ENCODE data around the gene BCL10. TPM values are rescaled to one million over a fixed set of nuclear protein-coding genes. Genes with fewer than 3 reads are reported as not detected.

Gene BCL10
- total RNA-seq, 1 experiment from 2014 or later: 33.8 TPM

GRCh38 chr1:85259912-85260274 is 16.5 kb downstream of the BCL10 start:
- RAD21 ChIA-PET (ENCODE audit: low non-redundant PET in 1 of 2, low total read pairs in 2 of 2, uncharacterized antibody in 2 of 2, unreplicated experiment in 2 of 2): interaction anchor here (1.7 to 2.0 kb wide), 2 partner anchors 16 to 315 kb away, joined by 6 to 8 read pairs (median 6); partner anchors contain the start of gene BCL10 (in 1 of the 2)
- peaks cover 8% of the 10 kb centered on the region; the same call in 1 of the 2 replicates for H4K20me1 ChIP-seq (ENCODE audit: insufficient read depth)
- H3K9me3 ChIP-seq (ENCODE audit: control insufficient read depth in 1 of 2, insufficient read depth in 1 of 2, low read depth in 1 of 2, low read length in 2 of 2): peaks cover 0 to 6% of the 10 kb centered on the region in 2 experiments; a peak in 1 of 4 replicates
- no peak for ATAC-seq
- H3K79me2 ChIP-seq (ENCODE audit: insufficient read depth, low read length): peaks cover 44% of the 10 kb centered on the region
- peaks cover 21% of the 10 kb centered on the region in 2 experiments; a peak in 3 of 4 replicates for H3K36me3 ChIP-seq (ENCODE audit: control insufficient read depth in 1 of 2, insufficient read depth in 2 of 2, low read length in 2 of 2)
- TF ChIP-seq EZH2 (IDR thresholded peaks at IDR 0.05) (no peak), ZBTB33 (IDR thresholded peaks at IDR 0.05; ENCODE audit: extremely low read depth, insufficient replicate concordance, low read length) (no peak), SRF (IDR thresholded peaks at IDR 0.05; ENCODE audit: low read depth) (no peak), RAD21 (IDR thresholded peaks at IDR 0.05; ENCODE audit: low read depth) (no peak), CBX3 (IDR thresholded peaks at IDR 0.05; ENCODE audit: low read depth) (no peak), SP1 (IDR thresholded peaks at IDR 0.05; ENCODE audit: low read depth) (no peak), REST (IDR thresholded peaks at IDR 0.05; ENCODE audit: low read depth) (no peak), EZH2phosphoT487 (IDR thresholded peaks at IDR 0.05; ENCODE audit: borderline replicate concordance) (no peak), ZNF274 (IDR thresholded peaks at IDR 0.05; ENCODE audit: low read depth, low read length) (no peak), CTCF (IDR thresholded peaks at IDR 0.05 in 2 of 3, conservative IDR thresholded peaks at IDR 0.05 in 1 of 3; ENCODE audit: borderline replicate concordance in 1 of 3, insufficient read depth in 1 of 3, low read depth in 2 of 3, low read length in 2 of 3) (no peak), ATF3 (IDR thresholded peaks at IDR 0.05) (no peak), FOSL1 (IDR thresholded peaks at IDR 0.05; ENCODE audit: low read depth) (no peak), ZFX (IDR thresholded peaks at IDR 0.05) (no peak), POLR2AphosphoS5 (IDR thresholded peaks at IDR 0.05; ENCODE audit: low read depth, low read length) (no peak)
- H3K9ac ChIP-seq (ENCODE audit: low read length): no peak overlapping the region
- CTCF ChIA-PET: interaction anchor here (0.6 to 7.2 kb wide), 14 partner anchors 8 to 319 kb away, joined by 3 to 265 read pairs (median 7); partner anchors contain the start of gene BCL10
- BruUV-seq (replicated peaks): no TSS peak
- intact Hi-C loops (cut with micrococcal nuclease): loop anchor here (1.0 kb wide), 2 partner anchors 151 to 315 kb away; no protein-coding TSS in a partner anchor
- no peak overlapping the region for H3K27ac ChIP-seq (ENCODE audit: low read depth, low read length)
- peaks cover 8 to 22% of the 10 kb centered on the region in 2 experiments; a peak in 3 of 4 replicates for H3K4me1 ChIP-seq (ENCODE audit: control insufficient read depth in 1 of 2, insufficient read depth in 2 of 2, low read length in 2 of 2)
- peak overlapping the region; percentile 84 for H3K4me2 ChIP-seq (ENCODE audit: low read length)
- peak overlapping the region; percentile 10 for H2AFZ ChIP-seq (ENCODE audit: low read depth, low read length, poor library complexity, severe bottlenecking)
- POLR2A ChIA-PET: interaction anchor here (1.0 kb wide), 2 partner anchors 17 to 315 kb away, joined by 3 to 4 read pairs; partner anchors contain the start of gene BCL10
- no peak for DNase-seq (ENCODE audit: low read depth, low spot score)
- no peaks in the 10 kb centered on the region for H3K9me2 ChIP-seq (ENCODE audit: insufficient read depth)
- no peaks in the 10 kb centered on the region for H3K27me3 ChIP-seq (ENCODE audit: insufficient read depth, low read length)
- peak overlapping the region in 1 of 2 experiments; percentile 84; a peak in 2 of 4 replicates for H3K4me3 ChIP-seq (replicated peaks in 1 of 2; ENCODE audit: low read depth in 1 of 2, low read length in 2 of 2)

All from HCT116 (cell line).